Mammary epithelial cell (primary cell): ENCODE data around the gene MAML2.

Experiments used
- EZH2 ChIP-seq: IDR thresholded peaks from 2 replicates; pipeline ENCODE4 v1.6.1; 2012; ENCODE audit warnings: low read length, inconsistent platforms, borderline replicate concordance
- TF ChIP-seq, protein P1 (sequence below), 2 donors: IDR thresholded peaks in 1 of 2; conservative IDR thresholded peaks in 1 of 2; 2 replicates each; pipeline ENCODE4 v1.5.1; 2011 to 2012; ENCODE audit warnings: inconsistent platforms in 2 of 2, low read length in 2 of 2, mild to moderate bottlenecking in 2 of 2, control low read depth in 1 of 2, low read depth in 1 of 2; ENCODE audit not compliant: insufficient read depth in 1 of 2; ENCODE audit errors: extremely low read depth in 1 of 2

DNA sequence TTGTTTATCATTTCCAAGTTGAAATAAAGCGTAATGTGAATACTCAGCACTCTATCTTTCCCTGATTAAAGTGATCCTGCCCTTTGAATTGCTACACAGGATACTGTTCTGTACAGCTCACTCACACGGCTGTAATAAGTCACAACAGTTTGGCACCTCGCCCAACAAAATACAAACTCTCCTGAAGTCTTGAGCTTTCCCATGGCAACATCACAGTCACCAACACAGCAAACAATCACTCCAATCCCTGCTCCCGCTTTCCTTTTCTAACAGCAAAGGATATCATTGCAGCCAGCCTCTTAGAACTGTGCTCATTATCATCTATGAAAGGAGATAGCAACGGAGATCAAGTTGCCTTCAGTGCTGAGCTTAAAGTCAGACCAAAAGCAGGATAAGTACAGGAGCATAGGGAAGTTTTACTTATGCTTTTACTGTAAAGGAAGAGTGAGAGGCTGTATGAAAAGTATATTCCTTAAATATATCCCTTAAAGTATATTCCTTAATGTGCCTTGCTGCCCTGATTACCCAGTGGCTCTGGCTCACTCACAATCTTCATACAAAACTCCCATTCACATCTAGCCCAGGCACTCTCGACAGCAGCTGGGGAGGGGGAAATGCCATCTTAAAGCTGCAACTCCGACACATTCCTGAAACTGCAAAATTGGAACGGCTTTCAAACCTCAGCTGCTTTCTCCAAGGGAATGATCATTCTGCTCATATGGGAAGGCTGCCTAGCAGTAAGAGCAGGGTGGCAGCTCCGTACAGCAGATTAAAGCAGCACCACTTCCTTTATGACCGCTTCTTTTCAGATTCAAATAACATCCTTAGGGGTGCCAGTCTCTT, 35.8 kb downstream of the MAML2 start:
- no peak for TF ChIP-seq EZH2
- TF ChIP-seq, protein P1, sequence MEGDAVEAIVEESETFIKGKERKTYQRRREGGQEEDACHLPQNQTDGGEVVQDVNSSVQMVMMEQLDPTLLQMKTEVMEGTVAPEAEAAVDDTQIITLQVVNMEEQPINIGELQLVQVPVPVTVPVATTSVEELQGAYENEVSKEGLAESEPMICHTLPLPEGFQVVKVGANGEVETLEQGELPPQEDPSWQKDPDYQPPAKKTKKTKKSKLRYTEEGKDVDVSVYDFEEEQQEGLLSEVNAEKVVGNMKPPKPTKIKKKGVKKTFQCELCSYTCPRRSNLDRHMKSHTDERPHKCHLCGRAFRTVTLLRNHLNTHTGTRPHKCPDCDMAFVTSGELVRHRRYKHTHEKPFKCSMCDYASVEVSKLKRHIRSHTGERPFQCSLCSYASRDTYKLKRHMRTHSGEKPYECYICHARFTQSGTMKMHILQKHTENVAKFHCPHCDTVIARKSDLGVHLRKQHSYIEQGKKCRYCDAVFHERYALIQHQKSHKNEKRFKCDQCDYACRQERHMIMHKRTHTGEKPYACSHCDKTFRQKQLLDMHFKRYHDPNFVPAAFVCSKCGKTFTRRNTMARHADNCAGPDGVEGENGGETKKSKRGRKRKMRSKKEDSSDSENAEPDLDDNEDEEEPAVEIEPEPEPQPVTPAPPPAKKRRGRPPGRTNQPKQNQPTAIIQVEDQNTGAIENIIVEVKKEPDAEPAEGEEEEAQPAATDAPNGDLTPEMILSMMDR (conservative IDR thresholded peaks at IDR 0.05 in 1 of 2, IDR thresholded peaks at IDR 0.05 in 1 of 2; ENCODE audit: extremely low read depth in 1 of 2, insufficient read depth in 1 of 2, low read depth in 1 of 2, low read length in 2 of 2), result no peak
